ENCODE results near the gene FMNL3.

The FMNL3 gene

GRCh38 chr12:49659753-49660152, 47.5 kb downstream of the FMNL3 start:
- TF ChIP-seq CTCF (IDR thresholded peaks at IDR 0.05; ENCODE audit: low read depth, low read length), result no peak
- H3K4me3 ChIP-seq (replicated peaks in 1 of 2; ENCODE audit: low read depth in 2 of 2, low read length in 2 of 2), result no peak overlapping the region

GRCh38 chr12:49658276-49658675, 48.9 kb downstream of the FMNL3 start:
- DNase-seq (ENCODE audit: low read depth in 2 of 2), result no peak
- H3K4me3 ChIP-seq (replicated peaks in 1 of 2; ENCODE audit: low read depth in 2 of 2, low read length in 2 of 2), result no peak overlapping the region
- no peak for TF ChIP-seq CTCF (IDR thresholded peaks at IDR 0.05; ENCODE audit: low read depth, low read length)

More at GRCh38 chr12:49659753-49660152, 47.5 kb downstream of the FMNL3 start:
- DNase-seq (ENCODE audit: low read depth in 2 of 2), result no peak

DNA sequence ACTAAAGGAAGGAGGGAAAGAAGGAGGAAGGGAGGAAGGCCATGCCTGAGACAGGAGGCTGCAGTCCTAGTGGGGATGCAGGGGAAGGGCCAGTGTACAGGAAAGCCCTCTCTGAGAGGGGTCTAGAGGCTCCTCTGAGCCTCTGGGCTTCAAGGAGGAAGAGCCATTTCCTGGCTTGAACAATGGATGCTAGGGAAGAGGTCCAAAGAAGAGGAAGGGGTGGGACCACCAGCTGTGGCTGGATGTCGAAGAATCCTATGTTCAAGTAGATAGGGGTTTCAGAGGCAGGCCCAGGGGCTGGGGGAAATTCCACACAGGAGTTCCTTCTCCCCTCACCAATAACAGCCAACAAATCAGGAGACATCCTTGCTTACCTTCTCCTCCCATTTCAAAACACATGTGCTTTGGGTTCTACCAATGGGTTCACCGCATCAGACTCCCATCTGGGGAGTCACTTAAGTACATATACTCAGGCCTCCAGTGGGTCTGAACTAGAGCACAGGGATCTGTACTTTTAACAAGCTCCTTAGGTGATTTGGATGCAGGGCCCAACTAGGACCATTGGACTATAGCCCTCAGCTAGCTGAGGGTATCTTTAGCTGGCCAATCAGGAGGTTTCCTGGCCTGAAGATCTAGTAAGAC, 51.5 kb downstream of the FMNL3 start:
- no peak for DNase-seq (ENCODE audit: low read depth in 2 of 2)
- no peak overlapping the region for H3K4me3 ChIP-seq (replicated peaks in 1 of 2; ENCODE audit: low read depth in 2 of 2, low read length in 2 of 2)
- TF ChIP-seq CTCF (IDR thresholded peaks at IDR 0.05; ENCODE audit: low read depth, low read length), result no peak

DNA sequence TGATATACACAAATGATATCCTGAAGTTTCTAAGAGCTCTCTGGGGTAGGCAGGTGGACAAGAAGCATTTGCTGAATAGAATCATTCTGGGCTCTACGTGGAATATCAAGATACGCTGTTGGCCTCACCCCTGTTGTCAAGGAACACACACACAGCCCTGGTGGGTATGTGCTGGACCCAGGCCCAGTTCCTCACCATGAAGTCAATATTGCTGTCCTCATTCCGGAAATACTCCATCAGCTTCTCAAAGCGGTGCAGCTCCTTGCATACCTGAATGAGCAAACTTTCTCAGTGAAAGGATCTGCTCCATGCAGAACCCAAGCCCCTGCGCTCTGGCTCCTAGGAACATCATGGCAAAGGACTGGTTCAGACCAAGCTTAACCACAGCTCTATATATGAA, 52.5 kb downstream of the FMNL3 start:
- TF ChIP-seq CTCF (IDR thresholded peaks at IDR 0.05; ENCODE audit: low read depth, low read length), result no peak
- no peak overlapping the region for H3K4me3 ChIP-seq (replicated peaks in 1 of 2; ENCODE audit: low read depth in 2 of 2, low read length in 2 of 2)
- no peak for DNase-seq (ENCODE audit: low read depth in 2 of 2)

DNA sequence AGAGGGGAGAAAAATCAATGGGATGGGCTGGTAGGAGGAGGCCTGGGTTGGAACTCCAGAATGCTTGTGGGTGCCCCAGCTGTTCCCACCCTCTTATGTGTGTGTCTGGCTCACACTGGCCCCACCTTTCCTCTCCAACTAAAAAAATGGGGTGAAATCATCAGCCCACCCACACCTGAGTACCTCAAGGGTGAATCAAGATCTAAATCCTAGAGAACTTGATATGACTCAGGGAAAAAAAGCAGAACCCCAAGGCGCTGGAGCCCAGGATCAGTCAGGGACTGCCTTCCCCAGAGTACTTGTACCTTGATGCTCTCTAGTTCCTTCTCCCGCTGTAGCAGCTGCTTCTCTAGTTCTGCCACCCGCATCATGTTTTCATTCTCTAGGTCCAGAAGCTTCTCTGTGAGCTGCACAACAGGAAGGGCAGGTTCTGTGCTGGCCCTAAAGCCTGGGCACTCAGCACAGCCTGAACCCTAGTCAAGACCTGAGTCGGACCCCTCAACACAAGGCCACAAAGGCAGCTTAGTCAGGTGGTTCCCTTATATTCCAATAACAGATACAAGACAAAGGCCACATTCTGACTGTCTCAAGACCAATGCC, 54.2 kb downstream of the FMNL3 start:
- no peak for TF ChIP-seq CTCF (IDR thresholded peaks at IDR 0.05; ENCODE audit: low read depth, low read length)
- no peak overlapping the region for H3K4me3 ChIP-seq (replicated peaks in 1 of 2; ENCODE audit: low read depth in 2 of 2, low read length in 2 of 2)
- DNase-seq (ENCODE audit: low read depth in 2 of 2), result no peak

- H3K4me3 ChIP-seq (replicated peaks in 1 of 2; ENCODE audit: low read depth in 2 of 2, low read length in 2 of 2), result no peak overlapping the region
- TF ChIP-seq CTCF (IDR thresholded peaks at IDR 0.05; ENCODE audit: low read depth, low read length), result no peak
- no peak for DNase-seq (ENCODE audit: low read depth in 2 of 2)
Observed at GRCh38 chr12:49651855-49652254, 55.4 kb downstream of the FMNL3 start.

Data from cardiac fibroblast (primary cell).